GM23248 (cell line): ENCODE data around the gene EMILIN1.

Source experiments
- EZH2 ChIP-seq: fragments of 200-600 bp; sonication (generic); IDR thresholded peaks from 2 replicates; pipeline ENCODE4 v1.6.1; 2018; ENCODE audit warnings: antibody characterized with exemption, mild to moderate bottlenecking; ENCODE audit not compliant: insufficient read depth, poor library complexity, severe bottlenecking
- EZH2phosphoT487 ChIP-seq: fragments of 200-600 bp; sonication (generic); IDR thresholded peaks from 2 replicates; pipeline ENCODE4 v1.6.1; 2018; ENCODE audit warnings: antibody characterized with exemption, moderate library complexity, mild to moderate bottlenecking, low read depth; ENCODE audit not compliant: insufficient read depth

GRCh38 chr2:27067385-27067784, 11.0 kb upstream of the EMILIN1 start:
- no peak for TF ChIP-seq EZH2
- no peak for TF ChIP-seq EZH2phosphoT487
